Testis (tissue), 3 donors: Measurements from ENCODE around the gene CRELD1. TPM values are rescaled to one million over a fixed set of nuclear protein-coding genes. Genes with fewer than 3 reads are reported as not detected.
"Not testable (repeated sequence)": the region's sequence is repeated elsewhere in the genome, so short reads cannot be mapped to it uniquely, and the experiment has no call there.

ENCODE experiments used
- DNase-seq: peaks from one replicate; pipeline ENCODE4 v3.0.0-alpha.2; 2019
- H3K27ac ChIP-seq, 2 donors: fragments of 200-600 bp; sonication (generic); one replicate each; pipeline ENCODE4 v1.5.1; 2019
- H3K27me3 ChIP-seq: fragments of 200-600 bp; sonication (generic); one replicate; pipeline ENCODE4 v1.5.1; 2019
- H3K36me3 ChIP-seq: fragments of 200-600 bp; sonication (generic); one replicate; pipeline ENCODE4 v1.5.1; 2017; ENCODE audit warnings: low read depth; ENCODE audit errors: missing control alignments
- H3K4me1 ChIP-seq: fragments of 200-600 bp; sonication (generic); one replicate; pipeline ENCODE4 v1.5.1; 2019
- H3K4me3 ChIP-seq, 2 donors: fragments of 200-600 bp; sonication (generic); one replicate each; pipeline ENCODE4 v1.5.1; 2017 to 2019
- H3K9me3 ChIP-seq: fragments of 200-600 bp; sonication (generic); one replicate; pipeline ENCODE4 v1.5.1; 2017
- POLR2A ChIP-seq: fragments of 450-650 bp; IDR thresholded peaks from one replicate; pipeline ENCODE4 v1.6.1; 2017; ENCODE audit warnings: antibody characterized with exemption, mild to moderate bottlenecking, moderate library complexity
- WGBS, 2 donors: methylation state at CpG; one replicate each; pipeline ENCODE4 v1.1.5; 2018; 5-methylcytosine and 5-hydroxymethylcytosine counted together
- intact Hi-C: fragments of 100-400 bp; cut with DNase I; formaldehyde crosslinking; loops from one replicate; pipeline ENCODE4 v1.15.1; 2023; ENCODE audit warnings: low total_unique reads
- polyA plus RNA-seq: library from polyadenylated mRNA; stranded (reverse); fragments of 350-450 nt; fragmentation: Illumina TruSeq; extraction: RNeasy Lipid Tissue Mini Kit (QIAGEN cat#74804); gene quantifications from one replicate; pipeline ENCODE4 v1.2.3, GENCODE V29; 2014; ENCODE audit warnings: low read depth, low replicate concordance; ENCODE audit not compliant: insufficient read depth
- total RNA-seq, 2 donors: library from RNA; depleted of rRNA; stranded (reverse); fragments of >200 nt; gene quantifications; one replicate each; pipeline ENCODE4 v1.2.3, GENCODE V29; 2016
- TF ChIP-seq, protein P1 (sequence below), 3 experiments: fragments of 450-650 bp in 2 of 3; fragments of 200-600 bp in 1 of 3; sonication (generic) in 1 of 3; IDR thresholded peaks; one replicate each; pipeline ENCODE4 v1.5.1; 2016 to 2019; ENCODE audit warnings: antibody characterized with exemption in 3 of 3, mild to moderate bottlenecking in 2 of 3, moderate library complexity in 1 of 3

Gene CRELD1
- total and polyA plus RNA-seq, 3 donors from 2014 or later, result 34.9 to 65.7 (median 37.1) TPM

GRCh38 chr3:9893739-9894138 lies 39.9 kb upstream of the CRELD1 start:
- Histone ChIP-seq H3K4me1 (peaks cover 20% of the 10 kb centered on the region), H3K27ac (no peak overlapping the region), H3K36me3 (no peaks in the 10 kb centered on the region), H3K27me3 (no peaks in the 10 kb centered on the region), H3K9me3 (no peaks in the 10 kb centered on the region), H3K4me3 (no peak overlapping the region)
- 63 to 90% methylated on average over 1 of the region's 1 CpG for WGBS, 2 donors
- no peak for DNase-seq
- TF ChIP-seq, protein P1, sequence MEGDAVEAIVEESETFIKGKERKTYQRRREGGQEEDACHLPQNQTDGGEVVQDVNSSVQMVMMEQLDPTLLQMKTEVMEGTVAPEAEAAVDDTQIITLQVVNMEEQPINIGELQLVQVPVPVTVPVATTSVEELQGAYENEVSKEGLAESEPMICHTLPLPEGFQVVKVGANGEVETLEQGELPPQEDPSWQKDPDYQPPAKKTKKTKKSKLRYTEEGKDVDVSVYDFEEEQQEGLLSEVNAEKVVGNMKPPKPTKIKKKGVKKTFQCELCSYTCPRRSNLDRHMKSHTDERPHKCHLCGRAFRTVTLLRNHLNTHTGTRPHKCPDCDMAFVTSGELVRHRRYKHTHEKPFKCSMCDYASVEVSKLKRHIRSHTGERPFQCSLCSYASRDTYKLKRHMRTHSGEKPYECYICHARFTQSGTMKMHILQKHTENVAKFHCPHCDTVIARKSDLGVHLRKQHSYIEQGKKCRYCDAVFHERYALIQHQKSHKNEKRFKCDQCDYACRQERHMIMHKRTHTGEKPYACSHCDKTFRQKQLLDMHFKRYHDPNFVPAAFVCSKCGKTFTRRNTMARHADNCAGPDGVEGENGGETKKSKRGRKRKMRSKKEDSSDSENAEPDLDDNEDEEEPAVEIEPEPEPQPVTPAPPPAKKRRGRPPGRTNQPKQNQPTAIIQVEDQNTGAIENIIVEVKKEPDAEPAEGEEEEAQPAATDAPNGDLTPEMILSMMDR (IDR thresholded peaks at IDR 0.05), result no peak
- no peak for TF ChIP-seq POLR2A
- intact Hi-C loops, result no loop called here

DNA sequence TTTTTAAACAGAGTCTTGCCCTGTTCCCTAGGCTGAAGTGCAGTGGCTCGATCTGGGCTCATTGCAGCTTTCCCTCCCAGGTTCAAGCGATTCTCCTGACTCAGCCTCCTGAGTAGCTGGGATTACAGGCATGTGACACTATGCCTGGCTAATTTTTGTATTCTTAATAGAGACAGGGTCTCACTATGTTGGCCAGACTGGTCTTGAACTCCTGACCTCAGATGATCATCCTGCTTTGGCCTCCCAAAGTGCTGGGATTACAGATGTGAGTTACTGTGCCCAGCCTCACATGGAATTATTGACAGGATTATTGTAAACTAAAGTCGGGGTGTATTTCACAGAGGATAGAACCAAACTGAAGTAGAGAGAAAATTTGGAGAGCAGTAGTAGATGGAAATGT lies 37.9 kb upstream of the CRELD1 start:
- H3K4me3 ChIP-seq, H3K4me1 ChIP-seq, H3K27me3 ChIP-seq, intact Hi-C loops, H3K9me3 ChIP-seq, DNase-seq, H3K36me3 ChIP-seq, H3K27ac ChIP-seq: not testable (repeated sequence)
- WGBS, 2 donors, result 90 to 93% methylated on average over 3 of the region's 3 CpGs

- WGBS, 2 donors, result 95 to 96% methylated on average over 10 of the region's 10 CpGs
- H3K9me3 ChIP-seq, H3K27ac ChIP-seq, DNase-seq, H3K4me3 ChIP-seq, H3K4me1 ChIP-seq, H3K36me3 ChIP-seq, intact Hi-C loops, H3K27me3 ChIP-seq: not testable (repeated sequence)
Measured at GRCh38 chr3:9896755-9897407, 36.8 kb upstream of the CRELD1 start.

GRCh38 chr3:9897408-9898372 lies 35.9 kb upstream of the CRELD1 start:
- H3K4me3 ChIP-seq, result no peak overlapping the region
- no peaks in the 10 kb centered on the region for H3K9me3 ChIP-seq
- 73 to 81% methylated on average over 4 of the region's 4 CpGs for WGBS, 2 donors
- DNase-seq, result no peak
- H3K27me3 ChIP-seq, result no peaks in the 10 kb centered on the region
- TF ChIP-seq, protein P1 (IDR thresholded peaks at IDR 0.05), result no peak
- TF ChIP-seq POLR2A, result no peak
- H3K4me1 ChIP-seq, result peaks cover 4% of the 10 kb centered on the region
- no peaks in the 10 kb centered on the region for H3K36me3 ChIP-seq
- intact Hi-C loops, result no loop called here
- H3K27ac ChIP-seq, result no peak overlapping the region

GRCh38 chr3:9898467-9899241 lies 35.0 kb upstream of the CRELD1 start:
- no peak for DNase-seq
- H3K27me3 ChIP-seq, result no peaks in the 10 kb centered on the region
- no peak overlapping the region for H3K27ac ChIP-seq
- H3K4me1 ChIP-seq, result peaks cover 4% of the 10 kb centered on the region
- WGBS, 2 donors, result 78 to 82% methylated on average over 8 of the region's 8 CpGs
- TF ChIP-seq POLR2A, result no peak
- TF ChIP-seq, protein P1 (IDR thresholded peaks at IDR 0.05), result no peak
- intact Hi-C loops, result no loop called here
- H3K4me3 ChIP-seq, result no peak overlapping the region
- H3K9me3 ChIP-seq, result no peaks in the 10 kb centered on the region
- H3K36me3 ChIP-seq, result no peaks in the 10 kb centered on the region
